ENCODE data around the gene B3GALT4.

DNA sequence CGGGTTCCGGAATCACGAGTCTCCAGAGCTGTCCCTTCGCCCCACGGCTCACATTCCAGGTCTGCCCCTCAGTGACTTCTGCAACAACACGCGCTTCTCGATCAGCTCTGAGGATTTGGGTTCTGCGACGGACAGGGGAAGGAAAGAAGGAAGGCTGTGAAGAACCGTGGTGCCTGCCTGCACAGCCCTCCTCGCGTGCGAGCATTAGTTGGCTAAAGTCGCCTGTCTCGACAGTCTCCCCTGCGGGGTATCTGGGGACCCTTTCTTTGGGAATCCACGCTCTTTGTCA is 28.3 kb upstream of the B3GALT4 start:
- TF ChIP-seq, protein P1, sequence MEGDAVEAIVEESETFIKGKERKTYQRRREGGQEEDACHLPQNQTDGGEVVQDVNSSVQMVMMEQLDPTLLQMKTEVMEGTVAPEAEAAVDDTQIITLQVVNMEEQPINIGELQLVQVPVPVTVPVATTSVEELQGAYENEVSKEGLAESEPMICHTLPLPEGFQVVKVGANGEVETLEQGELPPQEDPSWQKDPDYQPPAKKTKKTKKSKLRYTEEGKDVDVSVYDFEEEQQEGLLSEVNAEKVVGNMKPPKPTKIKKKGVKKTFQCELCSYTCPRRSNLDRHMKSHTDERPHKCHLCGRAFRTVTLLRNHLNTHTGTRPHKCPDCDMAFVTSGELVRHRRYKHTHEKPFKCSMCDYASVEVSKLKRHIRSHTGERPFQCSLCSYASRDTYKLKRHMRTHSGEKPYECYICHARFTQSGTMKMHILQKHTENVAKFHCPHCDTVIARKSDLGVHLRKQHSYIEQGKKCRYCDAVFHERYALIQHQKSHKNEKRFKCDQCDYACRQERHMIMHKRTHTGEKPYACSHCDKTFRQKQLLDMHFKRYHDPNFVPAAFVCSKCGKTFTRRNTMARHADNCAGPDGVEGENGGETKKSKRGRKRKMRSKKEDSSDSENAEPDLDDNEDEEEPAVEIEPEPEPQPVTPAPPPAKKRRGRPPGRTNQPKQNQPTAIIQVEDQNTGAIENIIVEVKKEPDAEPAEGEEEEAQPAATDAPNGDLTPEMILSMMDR (IDR thresholded peaks at IDR 0.05), result peak in 2 of 6 experiments; percentile 6 to 48
- TF ChIP-seq POLR2A (IDR thresholded peaks at IDR 0.05), result no peak

Measured in adrenal gland (tissue), 5 donors.